ENCODE data around the gene MYLK. TPM values are rescaled to one million over a fixed set of nuclear protein-coding genes. Genes with fewer than 3 reads are reported as not detected.

The MYLK gene
- total and polyA plus RNA-seq, 10 of the 15 experiments (the other 5 are each of a cell fraction or from before 2014, with no cell fraction given): 0.04 to 1.6 (median 0.42) TPM; not detected in 1

DNA sequence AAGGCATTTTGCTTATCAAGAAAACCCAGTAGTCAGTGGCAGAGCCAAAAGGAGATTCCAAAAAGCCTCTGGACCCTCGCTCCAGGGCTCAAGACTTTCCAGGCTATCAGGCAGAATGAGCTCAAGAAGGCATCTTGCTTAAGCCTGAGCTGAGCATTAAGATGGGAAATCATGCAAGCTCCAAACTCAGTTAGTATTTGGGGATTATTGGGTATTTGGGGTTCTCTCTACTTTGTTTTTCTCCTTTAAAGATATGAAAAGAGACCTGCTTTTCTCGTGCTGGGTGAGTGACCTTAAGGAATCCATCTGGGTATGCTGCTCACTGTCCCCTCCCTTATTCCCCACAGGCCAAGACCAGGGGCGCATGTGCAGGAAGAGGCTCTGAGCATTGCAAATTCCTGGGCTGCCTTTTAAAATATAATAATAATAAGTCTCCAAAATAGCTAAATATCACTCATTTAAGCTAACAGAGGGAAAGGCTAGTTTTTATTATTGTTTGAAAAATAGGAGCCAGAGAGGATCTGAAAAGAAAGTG is 223.9 kb downstream of the MYLK start:
- no peak for FAIRE-seq
- Histone ChIP-seq H2AFZ (ENCODE audit: control insufficient read depth, low read depth, low read length) (no peak overlapping the region), H3K36me3 (ENCODE audit: control insufficient read depth in 2 of 2, insufficient read depth in 2 of 2, low read length in 1 of 2) (no peaks in the 10 kb centered on the region), H3K4me1 (ENCODE audit: control insufficient read depth, insufficient read depth, low read length) (no peaks in the 10 kb centered on the region), H3K4me3 (no peak overlapping the region), H3K9me3 (replicated peaks; ENCODE audit: control insufficient read depth, insufficient read depth, low read length) (peaks cover 3% of the 10 kb centered on the region; the same call in 2 of the 3 replicates), H3K4me2 (ENCODE audit: control insufficient read depth, insufficient read depth) (no peak overlapping the region), H4K20me1 (ENCODE audit: control insufficient read depth, insufficient read depth) (no peaks in the 10 kb centered on the region), H3K27ac (ENCODE audit: control insufficient read depth, insufficient read depth) (no peak overlapping the region), H3K79me2 (ENCODE audit: control insufficient read depth, insufficient read depth, low read length) (no peaks in the 10 kb centered on the region), H3K27me3 (replicated peaks in 1 of 2; ENCODE audit: control insufficient read depth in 2 of 2, insufficient read depth in 2 of 2, low read length in 1 of 2) (no peaks in the 10 kb centered on the region; a peak in 2 of 4 replicates), H3K9ac (ENCODE audit: control insufficient read depth, insufficient read depth, low read length) (no peak overlapping the region)
- DNase-seq (ENCODE audit: low read depth, low spot score): no peak
- RAD21 ChIA-PET (ENCODE audit: unreplicated experiment): interaction anchor here (1.0 kb wide), 2 partner anchors 18 to 20 kb away, joined by 3 read pairs; no protein-coding TSS in a partner anchor
- POLR2A ChIA-PET: no interaction called here
- TF ChIP-seq STAT1 (conservative IDR thresholded peaks at IDR 0.05): no peak
- no peak for TF ChIP-seq RAD21 (IDR thresholded peaks at IDR 0.05; ENCODE audit: insufficient read depth, low read depth, low read length)
- TF ChIP-seq, protein P1, sequence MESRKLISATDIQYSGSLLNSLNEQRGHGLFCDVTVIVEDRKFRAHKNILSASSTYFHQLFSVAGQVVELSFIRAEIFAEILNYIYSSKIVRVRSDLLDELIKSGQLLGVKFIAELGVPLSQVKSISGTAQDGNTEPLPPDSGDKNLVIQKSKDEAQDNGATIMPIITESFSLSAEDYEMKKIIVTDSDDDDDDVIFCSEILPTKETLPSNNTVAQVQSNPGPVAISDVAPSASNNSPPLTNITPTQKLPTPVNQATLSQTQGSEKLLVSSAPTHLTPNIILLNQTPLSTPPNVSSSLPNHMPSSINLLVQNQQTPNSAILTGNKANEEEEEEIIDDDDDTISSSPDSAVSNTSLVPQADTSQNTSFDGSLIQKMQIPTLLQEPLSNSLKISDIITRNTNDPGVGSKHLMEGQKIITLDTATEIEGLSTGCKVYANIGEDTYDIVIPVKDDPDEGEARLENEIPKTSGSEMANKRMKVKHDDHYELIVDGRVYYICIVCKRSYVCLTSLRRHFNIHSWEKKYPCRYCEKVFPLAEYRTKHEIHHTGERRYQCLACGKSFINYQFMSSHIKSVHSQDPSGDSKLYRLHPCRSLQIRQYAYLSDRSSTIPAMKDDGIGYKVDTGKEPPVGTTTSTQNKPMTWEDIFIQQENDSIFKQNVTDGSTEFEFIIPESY (IDR thresholded peaks at IDR 0.05): no peak
- TF ChIP-seq SREBF1 (IDR thresholded peaks at IDR 0.05; ENCODE audit: low read length): no peak
- TF ChIP-seq ZNF24 (IDR thresholded peaks at IDR 0.05): no peak
- TF ChIP-seq, protein P2, sequence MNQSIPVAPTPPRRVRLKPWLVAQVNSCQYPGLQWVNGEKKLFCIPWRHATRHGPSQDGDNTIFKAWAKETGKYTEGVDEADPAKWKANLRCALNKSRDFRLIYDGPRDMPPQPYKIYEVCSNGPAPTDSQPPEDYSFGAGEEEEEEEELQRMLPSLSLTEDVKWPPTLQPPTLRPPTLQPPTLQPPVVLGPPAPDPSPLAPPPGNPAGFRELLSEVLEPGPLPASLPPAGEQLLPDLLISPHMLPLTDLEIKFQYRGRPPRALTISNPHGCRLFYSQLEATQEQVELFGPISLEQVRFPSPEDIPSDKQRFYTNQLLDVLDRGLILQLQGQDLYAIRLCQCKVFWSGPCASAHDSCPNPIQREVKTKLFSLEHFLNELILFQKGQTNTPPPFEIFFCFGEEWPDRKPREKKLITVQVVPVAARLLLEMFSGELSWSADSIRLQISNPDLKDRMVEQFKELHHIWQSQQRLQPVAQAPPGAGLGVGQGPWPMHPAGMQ (IDR thresholded peaks at IDR 0.05; ENCODE audit: borderline replicate concordance): no peak
- no peak for ATAC-seq
- SMC1A ChIA-PET (ENCODE audit: uncharacterized antibody, unreplicated experiment): interaction anchor here (0.9 kb wide), 1 partner anchor 373 kb away, joined by 3 read pairs; the partner anchor contains the start of gene KALRN
- in situ Hi-C loops (cut with MboI): no loop called here
- 18% methylated on average over 3 of the region's 3 CpGs for WGBS (ENCODE audit: insufficient coverage, insufficient replicate concordance, low lambda C conversion rate, missing lambda C conversion rate)
- intact Hi-C loops (cut with micrococcal nuclease; ENCODE audit: unreplicated experiment): no loop called here
- CTCF ChIA-PET: interaction anchor here (4.2 kb wide), 1 partner anchor 17 kb away, joined by 17 read pairs; no protein-coding TSS in a partner anchor
- no TSS peak for BruUV-seq (replicated peaks)
